ENCODE measurements around the gene EGFL7.

DNA sequence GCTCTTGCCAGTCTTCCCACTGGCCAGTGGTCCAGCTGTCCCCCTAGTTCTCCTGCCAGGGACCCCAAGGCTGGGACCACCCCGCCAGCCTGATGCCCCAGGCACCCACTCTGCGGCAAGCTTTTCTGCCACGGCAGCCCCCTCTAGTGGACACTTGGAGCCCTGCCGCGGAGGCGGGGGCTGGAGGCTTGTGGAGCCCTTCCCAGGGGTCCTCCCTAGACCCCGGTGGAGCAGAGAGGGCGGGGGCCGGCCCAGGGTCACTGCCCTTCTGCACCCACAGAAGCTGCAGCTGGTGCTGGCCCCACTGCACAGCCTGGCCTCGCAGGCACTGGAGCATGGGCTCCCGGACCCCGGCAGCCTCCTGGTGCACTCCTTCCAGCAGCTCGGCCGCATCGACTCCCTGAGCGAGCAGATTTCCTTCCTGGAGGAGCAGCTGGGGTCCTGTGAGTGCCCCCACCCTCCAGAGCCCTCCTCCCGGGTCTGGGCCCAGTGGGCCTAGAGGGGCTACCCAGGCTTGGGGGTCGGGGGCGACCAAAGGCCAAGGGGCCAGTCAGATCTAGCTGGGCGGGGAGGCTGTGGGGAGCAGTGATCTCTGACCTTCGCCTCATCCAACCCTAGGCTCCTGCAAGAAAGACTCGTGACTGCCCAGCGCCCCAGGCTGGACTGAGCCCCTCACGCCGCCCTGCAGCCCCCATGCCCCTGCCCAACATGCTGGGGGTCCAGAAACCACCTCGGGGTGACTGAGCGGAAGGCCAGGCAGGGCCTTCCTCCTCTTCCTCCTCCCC is 9.1 kb downstream of the EGFL7 start:
- TF ChIP-seq, protein P1, sequence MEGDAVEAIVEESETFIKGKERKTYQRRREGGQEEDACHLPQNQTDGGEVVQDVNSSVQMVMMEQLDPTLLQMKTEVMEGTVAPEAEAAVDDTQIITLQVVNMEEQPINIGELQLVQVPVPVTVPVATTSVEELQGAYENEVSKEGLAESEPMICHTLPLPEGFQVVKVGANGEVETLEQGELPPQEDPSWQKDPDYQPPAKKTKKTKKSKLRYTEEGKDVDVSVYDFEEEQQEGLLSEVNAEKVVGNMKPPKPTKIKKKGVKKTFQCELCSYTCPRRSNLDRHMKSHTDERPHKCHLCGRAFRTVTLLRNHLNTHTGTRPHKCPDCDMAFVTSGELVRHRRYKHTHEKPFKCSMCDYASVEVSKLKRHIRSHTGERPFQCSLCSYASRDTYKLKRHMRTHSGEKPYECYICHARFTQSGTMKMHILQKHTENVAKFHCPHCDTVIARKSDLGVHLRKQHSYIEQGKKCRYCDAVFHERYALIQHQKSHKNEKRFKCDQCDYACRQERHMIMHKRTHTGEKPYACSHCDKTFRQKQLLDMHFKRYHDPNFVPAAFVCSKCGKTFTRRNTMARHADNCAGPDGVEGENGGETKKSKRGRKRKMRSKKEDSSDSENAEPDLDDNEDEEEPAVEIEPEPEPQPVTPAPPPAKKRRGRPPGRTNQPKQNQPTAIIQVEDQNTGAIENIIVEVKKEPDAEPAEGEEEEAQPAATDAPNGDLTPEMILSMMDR (conservative IDR thresholded peaks at IDR 0.05 in 1 of 2, IDR thresholded peaks at IDR 0.05 in 1 of 2; ENCODE audit: low read depth in 1 of 2, low read length in 2 of 2), result peak; percentile 67 to 79
- TF ChIP-seq EZH2 (IDR thresholded peaks at IDR 0.05; ENCODE audit: low read length, missing control alignments), result no peak

Measured in fibroblast of lung (primary cell).